HEK293T (cell line): Measurements from ENCODE around the gene KIF5A.
"Not testable (repeated sequence)": the region's sequence is repeated elsewhere in the genome, so short reads cannot be mapped to it uniquely, and the experiment has no call there.

Source experiments
- BHLHE40 ChIP-seq: fragments of 450-650 bp; IDR thresholded peaks from 2 replicates; pipeline ENCODE4 v1.6.1; 2016; ENCODE audit warnings: mild to moderate bottlenecking, moderate library complexity, borderline replicate concordance
- ELF4 ChIP-seq: fragments of 450-650 bp; IDR thresholded peaks from 2 replicates; pipeline ENCODE4 v1.6.1; 2017; ENCODE audit warnings: antibody characterized with exemption
- SP1 ChIP-seq: fragments of 450-650 bp; IDR thresholded peaks from 2 replicates; pipeline ENCODE4 v1.6.1; 2017
- SUZ12 ChIP-seq: fragments of 450-650 bp; IDR thresholded peaks from 2 replicates; pipeline ENCODE4 v1.6.1; 2016; ENCODE audit warnings: mild to moderate bottlenecking

DNA sequence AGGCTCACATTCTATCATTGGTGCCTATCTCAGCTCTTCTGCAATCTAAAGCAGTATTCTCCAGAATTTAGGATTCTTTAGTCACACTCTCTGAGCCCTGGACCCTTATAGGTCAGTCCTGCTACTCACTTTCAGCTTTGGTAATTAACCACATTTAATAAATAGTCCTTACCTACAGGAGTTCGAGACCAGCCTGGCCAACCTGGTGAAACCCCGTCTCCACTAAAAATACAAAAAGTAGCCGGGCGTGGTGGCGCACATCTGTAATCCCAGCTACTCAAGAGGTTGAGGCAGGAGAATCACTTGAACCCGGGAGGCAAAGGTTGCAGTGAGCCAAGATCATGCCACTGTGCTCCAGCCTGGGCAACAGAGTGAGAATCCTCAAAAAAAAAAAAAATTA is 36.2 kb upstream of the KIF5A start:
- TF ChIP-seq SP1, ELF4, BHLHE40, SUZ12: not testable (repeated sequence)
